Ovary (tissue), 9 donors: ENCODE data around the gene EFCAB5. TPM values are rescaled to one million over a fixed set of nuclear protein-coding genes. Genes with fewer than 3 reads are reported as not detected.

ENCODE experiments used
- DNase-seq, 5 donors: peaks; one replicate each; pipeline ENCODE4 v3.0.0-alpha.2; 2019 to 2020
- H3K27ac ChIP-seq, 2 donors: fragments of 200-600 bp; one replicate each; pipeline versions ENCODE4 v1.5.1 to v1.8.0; 2019 to 2022
- H3K27me3 ChIP-seq: fragments of 200-600 bp; one replicate; pipeline ENCODE4 v1.8.0; 2022
- H3K36me3 ChIP-seq: fragments of 200-600 bp; sonication (generic); one replicate; pipeline ENCODE4 v1.5.1; 2019
- H3K4me1 ChIP-seq: one replicate; pipeline ENCODE4 v1.8.1; 2013; ENCODE audit warnings: mild to moderate bottlenecking, moderate library complexity; ENCODE audit not compliant: insufficient read depth
- H3K4me3 ChIP-seq: fragments of 200-600 bp; sonication (generic); one replicate; pipeline ENCODE4 v1.5.1; 2017
- H3K9me3 ChIP-seq, 2 donors: fragments of 200-600 bp in 1 of 2; sonication (generic) in 1 of 2; one replicate each; pipeline versions ENCODE4 v1.5.1 to v1.8.1; 2013 to 2019; ENCODE audit warnings: mild to moderate bottlenecking in 1 of 2, moderate library complexity in 1 of 2
- EP300 ChIP-seq: sonication (generic); formaldehyde crosslinking; IDR thresholded peaks from one replicate; pipeline ENCODE4 v1.6.1; 2017; ENCODE audit warnings: antibody characterized with exemption
- POLR2A ChIP-seq: fragments of 450-650 bp; IDR thresholded peaks from one replicate; pipeline ENCODE4 v1.6.1; 2017; ENCODE audit warnings: antibody characterized with exemption, mild to moderate bottlenecking, moderate library complexity
- WGBS, 3 donors: extraction: QIAGEN DNeasy Blood & Tissue Kit in 1 of 3; methylation state at CpG; one replicate each; pipeline versions ENCODE4 v1.1.5 to v1.1.7; 2013 to 2017; 5-methylcytosine and 5-hydroxymethylcytosine counted together
- intact Hi-C, 4 donors: fragments of 100-400 bp; cut with DNase I; formaldehyde crosslinking; loops; one replicate each; pipeline versions ENCODE4 v1.11.0 to v1.15.1; 2022 to 2023
- polyA plus RNA-seq, 2 donors: library from polyadenylated mRNA; stranded (reverse); fragments of 200-250 nt in 1 of 2; fragments of 350-450 nt in 1 of 2; fragmentation: Illumina TruSeq in 1 of 2; extraction: RNeasy Lipid Tissue Mini Kit (QIAGEN cat#74804) in 1 of 2; gene quantifications; one replicate each; pipeline ENCODE4 v1.2.3, GENCODE V29; 2013 to 2014
- total RNA-seq, 7 donors: library from RNA; depleted of rRNA in 2 of 7; stranded (reverse); fragments of >200 nt in 2 of 7; fragmentation: NEBNext Ultra II Directional in 3 of 7; extraction: Animal tissue kit (Norgen Biotek cat#: 25700) in 3 of 7; gene quantifications; one replicate each; pipeline versions ENCODE4 v1.1.0 to v1.2.4, GENCODE V29; 2016 to 2023
- TF ChIP-seq, protein P1 (sequence below), 3 donors: fragments of 450-650 bp in 2 of 3; fragments of 200-600 bp in 1 of 3; IDR thresholded peaks; one replicate each; pipeline versions ENCODE4 v1.5.1 to v1.8.0; 2016 to 2022; ENCODE audit warnings: antibody characterized with exemption in 3 of 3, mild to moderate bottlenecking in 1 of 3
- donor health status: DM: no; HTN: no; CAD: no; lungs with moderate emphysema.
- donor health status: DM: no; HTN: no; CAD: no.
- donor health status: Bipolar disorder and iron deficiency.
- donor health status: DM: yes; HTN: yes; CAD: no.
- donor health status: DM: no; HTN: no; CAD: no.
- donor health status: DM: yes; HTN: yes; CAD: no.

The EFCAB5 gene
- total and polyA plus RNA-seq, 9 donors, result 0.05 to 0.32 (median 0.12) TPM; not detected in 5

DNA sequence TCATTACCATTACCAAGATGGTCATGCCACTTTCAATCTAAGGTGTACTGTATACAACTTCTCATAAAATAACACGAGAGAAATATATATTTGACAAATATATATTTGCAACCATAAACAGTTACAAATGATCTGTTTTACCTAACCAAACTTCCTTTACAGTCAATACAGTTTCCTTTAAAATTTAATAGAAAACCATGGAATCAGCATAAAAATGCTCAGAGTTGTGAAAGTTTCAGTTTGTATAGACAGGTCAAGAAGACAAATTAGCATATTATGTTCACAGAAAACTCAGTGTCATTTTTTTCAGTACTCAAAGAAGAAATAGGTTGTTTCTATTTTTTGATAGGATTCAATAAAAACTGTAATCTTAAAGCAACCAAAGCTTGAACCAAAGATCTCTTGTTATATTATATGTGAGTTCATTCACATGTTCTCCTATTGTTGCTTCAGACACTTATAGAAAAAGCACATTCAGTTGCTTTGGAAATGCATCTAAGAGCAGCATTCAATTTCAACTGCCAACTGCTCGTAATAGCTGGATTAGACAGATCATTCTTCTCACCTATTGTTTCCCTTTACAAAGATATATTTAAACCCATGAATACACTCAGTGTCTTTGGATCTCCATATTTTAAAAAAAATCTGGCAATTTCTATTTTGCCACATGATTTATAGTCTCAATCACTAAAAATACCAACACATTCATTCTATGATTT lies 26.5 kb upstream of the EFCAB5 start:
- H3K27ac ChIP-seq, result no peak overlapping the region
- H3K36me3 ChIP-seq, result no peaks in the 10 kb centered on the region
- H3K9me3 ChIP-seq, result no peaks in the 10 kb centered on the region
- WGBS, 3 donors, result 86 to 95% (median 92%) methylated on average over 2 of the region's 2 CpGs
- TF ChIP-seq, protein P1, sequence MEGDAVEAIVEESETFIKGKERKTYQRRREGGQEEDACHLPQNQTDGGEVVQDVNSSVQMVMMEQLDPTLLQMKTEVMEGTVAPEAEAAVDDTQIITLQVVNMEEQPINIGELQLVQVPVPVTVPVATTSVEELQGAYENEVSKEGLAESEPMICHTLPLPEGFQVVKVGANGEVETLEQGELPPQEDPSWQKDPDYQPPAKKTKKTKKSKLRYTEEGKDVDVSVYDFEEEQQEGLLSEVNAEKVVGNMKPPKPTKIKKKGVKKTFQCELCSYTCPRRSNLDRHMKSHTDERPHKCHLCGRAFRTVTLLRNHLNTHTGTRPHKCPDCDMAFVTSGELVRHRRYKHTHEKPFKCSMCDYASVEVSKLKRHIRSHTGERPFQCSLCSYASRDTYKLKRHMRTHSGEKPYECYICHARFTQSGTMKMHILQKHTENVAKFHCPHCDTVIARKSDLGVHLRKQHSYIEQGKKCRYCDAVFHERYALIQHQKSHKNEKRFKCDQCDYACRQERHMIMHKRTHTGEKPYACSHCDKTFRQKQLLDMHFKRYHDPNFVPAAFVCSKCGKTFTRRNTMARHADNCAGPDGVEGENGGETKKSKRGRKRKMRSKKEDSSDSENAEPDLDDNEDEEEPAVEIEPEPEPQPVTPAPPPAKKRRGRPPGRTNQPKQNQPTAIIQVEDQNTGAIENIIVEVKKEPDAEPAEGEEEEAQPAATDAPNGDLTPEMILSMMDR (IDR thresholded peaks at IDR 0.05), result no peak
- no peak for TF ChIP-seq EP300
- TF ChIP-seq POLR2A, result no peak
- no peak for DNase-seq
- no peaks in the 10 kb centered on the region for H3K27me3 ChIP-seq
- H3K4me3 ChIP-seq, result no peak overlapping the region
- intact Hi-C loops, result loop anchor here in 1 of 4 donors (5.0 kb wide), 1 partner anchor 47 kb away; no protein-coding TSS in a partner anchor
- H3K4me1 ChIP-seq, result no peaks in the 10 kb centered on the region

DNA sequence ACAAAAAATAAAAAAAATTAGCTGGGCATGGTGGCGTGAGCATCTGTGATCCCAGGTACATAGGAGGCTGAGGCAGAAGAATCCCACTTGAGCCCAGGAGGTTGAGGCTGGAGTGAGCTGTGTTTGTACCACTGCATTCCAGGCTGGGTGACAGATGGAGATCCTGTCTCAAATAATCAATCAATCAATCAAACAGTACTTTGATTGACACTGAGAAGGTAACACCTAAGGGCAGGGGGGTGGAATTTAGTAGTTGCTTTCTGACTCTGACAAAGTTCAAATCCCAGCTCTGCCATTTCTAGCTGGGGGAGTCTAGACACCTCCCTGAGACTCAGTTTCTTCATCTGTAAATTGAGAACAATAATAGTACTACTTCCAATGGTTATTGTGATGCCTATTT lies 23.4 kb upstream of the EFCAB5 start:
- Histone ChIP-seq H3K27me3 (no peaks in the 10 kb centered on the region), H3K4me1 (peaks cover 4% of the 10 kb centered on the region), H3K36me3 (no peaks in the 10 kb centered on the region), H3K9me3 (no peaks in the 10 kb centered on the region), H3K27ac (no peak overlapping the region), H3K4me3 (no peak overlapping the region)
- 97 to 100% (median 98%) methylated on average over 1 of the region's 1 CpG for WGBS, 3 donors
- DNase-seq, result no peak
- TF ChIP-seq EP300, result no peak
- TF ChIP-seq POLR2A, result no peak
- TF ChIP-seq, protein P1 (IDR thresholded peaks at IDR 0.05), result no peak
- intact Hi-C loops, result no loop called here

DNA sequence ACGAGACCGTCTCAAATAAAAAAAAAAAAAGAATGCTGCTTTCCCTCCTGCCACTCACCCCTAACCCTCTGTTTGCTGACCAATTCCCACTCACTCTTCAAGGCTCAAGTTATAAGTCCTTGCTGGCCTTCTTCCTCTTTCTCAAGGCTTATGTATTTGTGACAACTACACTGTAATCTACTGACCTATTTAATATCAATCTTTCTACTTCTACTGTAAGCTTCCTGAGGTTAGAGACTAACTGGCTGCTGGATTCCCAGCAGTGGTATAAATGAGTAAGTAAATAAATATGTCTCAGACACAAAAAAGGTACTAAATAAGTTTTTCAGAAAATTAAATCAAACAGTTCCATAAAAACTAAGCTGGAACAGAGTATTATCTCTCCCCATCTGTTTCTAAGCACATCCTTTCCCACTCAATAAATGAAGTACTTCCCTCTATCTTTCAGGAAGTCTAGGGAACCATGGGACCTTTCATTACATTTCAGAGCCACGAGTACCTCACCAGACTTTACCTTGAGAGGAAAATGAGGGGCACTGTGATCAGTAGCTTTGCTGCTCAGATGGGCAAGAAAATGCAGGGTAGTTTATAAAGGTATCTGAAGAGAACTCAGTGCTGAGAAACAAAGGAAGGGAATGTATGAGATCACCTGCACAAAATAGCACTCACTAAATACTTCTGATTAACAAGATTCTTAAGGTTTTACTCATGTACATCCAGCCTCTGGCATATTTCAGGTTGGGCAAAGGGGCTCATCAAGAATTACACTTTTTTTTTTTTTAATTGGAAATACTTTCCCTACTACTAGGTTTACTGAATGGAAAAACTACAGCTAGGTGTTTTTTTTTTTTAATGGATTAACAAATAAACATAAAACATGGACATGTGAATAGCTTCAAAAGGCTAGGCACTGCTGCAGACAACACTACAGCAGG lies 22.2 kb upstream of the EFCAB5 start:
- Histone ChIP-seq H3K36me3 (no peaks in the 10 kb centered on the region), H3K27ac (no peak overlapping the region), H3K27me3 (no peaks in the 10 kb centered on the region), H3K4me3 (no peak overlapping the region), H3K9me3 (no peaks in the 10 kb centered on the region), H3K4me1 (peaks cover 4% of the 10 kb centered on the region)
- no peak for TF ChIP-seq POLR2A
- no peak for TF ChIP-seq EP300
- TF ChIP-seq, protein P1 (IDR thresholded peaks at IDR 0.05), result no peak
- intact Hi-C loops, result no loop called here
- 81 to 88% (median 82%) methylated on average over 3 of the region's 3 CpGs for WGBS, 3 donors
- no peak for DNase-seq

DNA sequence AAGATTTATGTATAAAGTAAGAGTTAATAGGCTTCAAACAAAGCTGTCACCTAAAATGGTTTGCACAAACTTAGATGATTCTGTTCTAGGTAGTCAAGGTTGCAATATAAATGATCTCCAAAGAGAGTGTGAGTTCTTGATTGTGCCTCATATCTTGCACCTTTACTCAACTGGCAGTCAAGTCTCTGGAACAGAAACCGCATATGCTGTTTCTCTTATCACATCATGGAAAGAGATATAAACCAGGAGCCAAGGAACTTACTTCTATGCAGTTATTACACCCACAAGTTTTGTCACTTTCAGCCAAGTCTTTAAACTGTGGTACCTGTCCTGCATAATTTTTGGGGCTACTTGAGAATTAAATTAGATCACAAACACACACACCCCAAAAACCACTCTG lies 16.6 kb upstream of the EFCAB5 start:
- Histone ChIP-seq H3K27ac (no peak overlapping the region), H3K4me1 (peaks cover 4% of the 10 kb centered on the region), H3K4me3 (no peak overlapping the region), H3K36me3 (no peaks in the 10 kb centered on the region), H3K27me3 (no peaks in the 10 kb centered on the region), H3K9me3 (no peaks in the 10 kb centered on the region)
- intact Hi-C loops, result loop anchor here in 1 of 4 donors (10.0 kb wide), 2 partner anchors 290 to 340 kb away; partner anchors contain the start of gene GIT1
- TF ChIP-seq POLR2A (no peak), EP300 (no peak)
- TF ChIP-seq, protein P1 (IDR thresholded peaks at IDR 0.05), result no peak
- 75 to 91% (median 83%) methylated on average over 1 of the region's 1 CpG for WGBS, 3 donors
- DNase-seq, result no peak
